HUDEP-2 (cell line): ENCODE data around the gene SMYD1.

Experiments
- DNase-seq, 76 experiments: peaks; one replicate each; lab custom pipeline; 2025; ENCODE audit not compliant: unreplicated experiment in 76 of 76; lab: John Stamatoyannopoulos, UW

The SMYD1 gene

GRCh38 chr2:88086401-88086800 is 18.8 kb downstream of the SMYD1 start:
- DNase-seq = no peak

GRCh38 chr2:88087073-88087472 is 19.4 kb downstream of the SMYD1 start:
- no peak for DNase-seq

- DNase-seq = peak in 1 of 76 experiments; percentile 0
These were observed 20.1 kb downstream of the SMYD1 start for GRCh38 chr2:88087763-88088162.

- no peak for DNase-seq
These were observed 21.4 kb downstream of the SMYD1 start for GRCh38 chr2:88088999-88089398.

- no peak for DNase-seq
These were observed 23.0 kb downstream of the SMYD1 start for GRCh38 chr2:88090446-88091283.

- DNase-seq = no peak
These were observed 24.3 kb downstream of the SMYD1 start for GRCh38 chr2:88091943-88092342.

- no peak for DNase-seq
These were observed 25.1 kb downstream of the SMYD1 start for GRCh38 chr2:88092773-88093172.

GRCh38 chr2:88095022-88095421 is 27.4 kb downstream of the SMYD1 start:
- DNase-seq = no peak

- no peak for DNase-seq
These were observed 29.1 kb downstream of the SMYD1 start for GRCh38 chr2:88096708-88097107.

- DNase-seq = no peak
These were observed 29.6 kb downstream of the SMYD1 start for GRCh38 chr2:88097192-88097591.

GRCh38 chr2:88097891-88098557 is 30.4 kb downstream of the SMYD1 start:
- no peak for DNase-seq

GRCh38 chr2:88098558-88098900 is 30.9 kb downstream of the SMYD1 start:
- DNase-seq = no peak

- DNase-seq = no peak
These were observed 32.3 kb downstream of the SMYD1 start for GRCh38 chr2:88099798-88100488.

- DNase-seq = no peak
These were observed 32.8 kb downstream of the SMYD1 start for GRCh38 chr2:88100489-88100858.

GRCh38 chr2:88108796-88109195 is 41.2 kb downstream of the SMYD1 start:
- DNase-seq = no peak

GRCh38 chr2:88110830-88111229 is 43.2 kb downstream of the SMYD1 start:
- DNase-seq = no peak

- DNase-seq = no peak
These were observed 45.4 kb downstream of the SMYD1 start for GRCh38 chr2:88113069-88113468.

GRCh38 chr2:88114889-88115288 is 47.3 kb downstream of the SMYD1 start:
- no peak for DNase-seq

GRCh38 chr2:88115825-88116518 is 48.3 kb downstream of the SMYD1 start:
- DNase-seq = no peak

GRCh38 chr2:88116669-88117432 is 49.2 kb downstream of the SMYD1 start:
- no peak for DNase-seq
